ENCODE results near the gene HOXA10.

Gene HOXA10

GRCh38 chr7:27173956-27174873 lies at the start of gene HOXA10:
Gene HOXA10 (minus strand): TSS chr7:27174320. CDS start chr7:27174306, 14 bp downstream.
- DNase-seq (ENCODE audit: low read depth in 2 of 2): no peak

DNA sequence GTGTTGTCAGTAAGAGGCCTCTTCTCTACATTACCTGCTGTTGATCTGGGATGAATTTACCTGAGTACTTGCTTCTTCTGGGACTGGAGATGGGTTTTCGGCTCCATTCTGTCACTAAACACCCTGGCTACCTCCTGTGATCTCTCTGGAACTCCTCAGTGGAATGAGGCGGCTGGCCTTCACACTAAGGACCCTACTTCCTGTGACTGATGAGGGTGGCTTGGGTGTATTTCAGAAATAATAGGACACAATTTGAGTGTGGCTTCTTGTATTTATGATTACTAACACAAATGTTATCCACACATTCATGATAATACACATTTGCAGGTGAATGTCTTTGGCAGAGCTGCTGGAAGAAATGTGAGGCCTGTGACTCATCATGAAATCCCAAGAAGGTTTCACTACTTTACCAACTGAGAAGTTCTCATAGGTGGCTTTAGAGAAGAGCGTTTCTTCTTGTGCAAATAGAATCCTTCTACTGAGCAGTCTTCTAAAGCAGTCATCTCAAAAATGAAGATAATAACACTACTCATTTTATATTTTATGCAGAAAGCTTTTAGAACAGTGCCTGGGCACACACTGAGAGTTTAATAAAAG lies 47.2 kb upstream of the HOXA10 start:
- DNase-seq (ENCODE audit: low read depth in 2 of 2): no peak

DNA sequence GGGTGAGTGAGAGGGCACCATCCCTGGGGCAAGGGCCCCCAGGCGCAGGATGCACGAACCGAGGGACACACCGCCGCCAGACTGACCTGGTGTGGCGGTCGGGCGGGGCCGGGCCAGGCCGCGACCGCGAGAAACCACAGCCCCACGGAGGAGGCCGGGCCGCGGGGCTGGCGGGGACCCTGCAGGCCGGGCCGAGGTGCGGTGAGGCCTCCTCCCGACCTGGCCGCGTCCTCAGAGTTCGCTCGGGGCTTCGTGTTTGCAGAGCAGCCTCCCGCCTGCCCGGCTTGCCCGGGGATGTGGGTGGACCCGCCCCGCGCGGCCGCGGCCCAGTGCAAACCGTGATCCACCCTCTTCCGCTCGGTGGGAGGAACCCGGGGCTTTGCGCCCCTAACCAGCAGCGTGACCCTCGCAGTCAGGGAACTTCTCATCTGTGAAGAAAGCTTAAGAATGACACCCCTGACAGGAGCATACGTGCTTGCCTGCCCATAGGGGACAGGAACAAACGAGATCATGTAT lies 46.4 kb upstream of the HOXA10 start:
- no peak for DNase-seq (ENCODE audit: low read depth in 2 of 2)

DNA sequence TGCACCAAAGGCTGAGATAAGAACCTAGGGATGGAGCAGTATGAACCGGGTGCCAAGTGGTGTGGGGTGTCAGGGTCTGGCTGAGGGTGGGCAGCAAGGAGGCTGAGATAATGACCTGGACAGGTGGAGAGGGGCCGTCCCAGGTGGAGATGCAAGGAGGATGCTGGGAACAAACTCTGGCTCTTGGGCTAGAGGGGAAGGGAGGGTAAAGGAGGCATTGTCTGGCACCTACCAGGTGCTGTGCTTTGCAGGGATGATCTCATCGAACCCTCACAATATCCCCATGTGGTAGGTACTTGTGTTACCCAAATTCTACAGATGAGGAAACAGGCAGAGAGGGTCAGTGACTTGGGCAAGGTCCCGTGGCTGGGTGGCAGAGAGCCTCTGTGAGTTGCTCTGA lies 45.7 kb upstream of the HOXA10 start:
- DNase-seq (ENCODE audit: low read depth in 2 of 2): no peak

GRCh38 chr7:27217951-27218350 lies 43.8 kb upstream of the HOXA10 start:
- DNase-seq (ENCODE audit: low read depth in 2 of 2): no peak

- DNase-seq (ENCODE audit: low read depth in 2 of 2): no peak
Measured at GRCh38 chr7:27215356-27215755, 41.2 kb upstream of the HOXA10 start.

GRCh38 chr7:27214239-27214950 lies 40.3 kb upstream of the HOXA10 start:
- no peak for DNase-seq (ENCODE audit: low read depth in 2 of 2)

DNA sequence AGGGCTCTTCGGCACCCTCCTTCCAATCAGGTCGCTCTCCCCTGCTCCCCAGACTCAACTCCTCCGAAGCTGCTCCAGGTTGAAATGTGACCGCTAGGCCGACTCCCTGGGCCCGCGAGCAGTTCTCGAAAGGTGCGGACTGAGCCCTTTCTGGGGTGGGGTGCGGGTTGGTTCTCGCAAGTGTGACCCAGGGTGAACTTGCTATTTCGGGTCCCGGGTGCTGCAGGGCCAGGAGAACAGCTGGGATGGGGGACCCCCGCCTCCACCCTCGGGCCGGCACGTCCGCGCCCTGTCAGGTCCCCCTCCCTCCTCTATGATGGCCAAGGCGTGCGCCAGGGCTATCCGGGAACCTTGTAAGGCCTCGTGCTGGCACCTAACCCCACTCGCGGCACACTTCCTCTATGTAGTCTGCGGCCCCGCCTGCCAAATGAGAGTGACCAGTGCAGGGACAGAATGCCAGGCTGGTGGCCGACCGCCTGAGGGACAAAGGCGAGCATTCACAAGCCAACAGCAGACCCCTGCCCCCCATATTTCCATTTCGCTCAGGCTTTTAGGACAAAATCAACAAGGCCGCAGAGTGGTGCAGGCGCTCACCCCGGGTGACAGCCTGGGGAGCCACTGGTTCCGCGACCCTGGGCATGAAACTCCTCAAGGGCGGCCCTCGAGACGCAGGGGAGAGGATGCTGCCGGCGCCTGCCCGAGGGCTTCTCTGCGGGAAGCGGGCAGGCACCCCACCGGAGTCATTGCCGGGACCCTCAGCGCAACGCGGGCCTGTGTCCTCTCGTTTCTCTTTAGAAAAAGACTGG lies 39.5 kb upstream of the HOXA10 start:
- no peak for DNase-seq (ENCODE audit: low read depth in 2 of 2)

- DNase-seq (ENCODE audit: low read depth in 2 of 2): no peak
Measured at GRCh38 chr7:27212497-27213432, 38.6 kb upstream of the HOXA10 start.

DNA sequence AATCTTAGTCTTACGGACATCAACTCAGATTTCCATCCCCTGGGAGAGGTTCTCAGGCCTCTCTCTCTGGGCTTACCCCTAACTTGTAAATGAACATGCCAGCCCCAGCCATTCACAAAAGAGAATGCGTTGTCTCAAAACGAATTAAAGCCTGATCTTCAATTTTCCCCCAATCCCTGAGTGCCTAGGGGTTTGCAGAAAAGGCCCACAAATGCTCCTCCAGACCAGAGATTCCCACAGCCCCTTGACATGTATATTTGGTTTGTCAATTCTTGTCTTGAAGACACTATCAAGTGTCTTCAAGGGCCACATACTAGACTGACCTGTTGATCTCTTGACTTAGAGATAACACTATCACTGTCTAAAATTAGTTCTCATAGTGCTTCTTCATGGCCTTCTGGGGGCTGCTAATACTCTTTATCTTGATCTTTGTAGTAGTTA lies 37.7 kb upstream of the HOXA10 start:
- DNase-seq (ENCODE audit: low read depth in 2 of 2): no peak

DNA sequence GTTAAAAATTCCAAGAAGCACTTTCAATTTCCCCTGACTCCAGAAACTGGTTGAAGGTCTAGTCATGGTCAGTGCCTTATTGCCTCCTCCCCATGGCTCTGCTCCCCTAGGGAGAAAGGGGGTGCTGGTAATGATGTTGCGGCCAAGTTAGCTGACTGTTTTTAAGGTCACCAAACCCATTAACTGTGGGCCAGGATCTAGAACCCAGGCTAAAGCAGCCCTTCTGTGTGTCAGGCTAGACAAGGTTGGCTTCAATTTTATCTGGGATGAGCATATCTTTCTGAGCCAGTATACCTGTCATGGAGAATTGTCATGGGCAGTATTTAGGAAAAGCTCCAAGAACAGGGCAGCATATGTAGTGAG lies 36.9 kb upstream of the HOXA10 start:
- DNase-seq (ENCODE audit: low read depth in 2 of 2): no peak

GRCh38 chr7:27210441-27211083 lies 36.4 kb upstream of the HOXA10 start:
- peak in 1 of 2 donors; percentile 16 for DNase-seq (ENCODE audit: low read depth in 2 of 2)

DNA sequence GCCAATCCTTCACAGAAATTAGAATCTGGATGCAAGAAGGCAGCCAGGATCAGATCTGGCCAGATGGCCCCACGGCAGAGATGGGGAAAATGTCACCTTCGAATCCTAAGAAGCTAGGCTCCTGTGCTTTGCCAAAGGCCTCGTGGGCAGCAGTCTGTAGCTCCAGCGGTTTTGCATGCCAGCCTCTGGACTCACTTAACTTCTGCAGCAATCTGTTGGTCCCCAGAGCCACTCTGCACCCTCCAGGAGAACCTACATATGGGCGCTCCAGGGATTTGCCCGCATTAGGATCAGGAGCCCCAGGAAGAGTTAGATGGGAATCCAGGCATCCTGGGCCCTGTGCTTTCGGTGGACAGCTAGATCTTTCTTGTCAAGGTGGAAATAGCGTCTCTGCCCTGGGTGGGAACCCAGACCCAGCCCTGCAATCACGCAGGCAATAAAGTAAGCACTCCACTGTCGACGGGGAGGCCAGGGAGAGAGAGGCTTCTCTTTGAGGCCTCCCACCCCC lies 35.9 kb upstream of the HOXA10 start:
- no peak for DNase-seq (ENCODE audit: low read depth in 2 of 2)

DNA sequence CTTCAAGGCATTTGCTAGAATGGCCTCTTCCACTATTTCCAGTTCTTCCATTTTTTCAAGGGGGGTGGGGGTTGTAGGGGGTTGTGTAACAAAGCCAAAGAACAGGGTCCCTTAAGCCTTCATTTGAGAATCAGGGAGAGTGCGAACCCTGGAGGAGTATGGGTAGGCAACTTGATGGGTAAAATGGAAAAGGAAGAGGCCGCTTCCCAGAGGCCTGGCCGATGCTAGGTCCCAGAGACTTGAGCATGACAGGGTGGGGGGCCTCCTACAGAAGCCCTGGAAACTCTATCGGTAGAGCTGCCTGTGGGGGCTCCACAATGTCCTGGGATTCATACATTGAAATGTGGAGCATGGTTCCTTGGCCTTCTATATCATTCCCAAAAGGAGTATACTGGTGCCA lies 34.9 kb upstream of the HOXA10 start:
- no peak for DNase-seq (ENCODE audit: low read depth in 2 of 2)

DNA sequence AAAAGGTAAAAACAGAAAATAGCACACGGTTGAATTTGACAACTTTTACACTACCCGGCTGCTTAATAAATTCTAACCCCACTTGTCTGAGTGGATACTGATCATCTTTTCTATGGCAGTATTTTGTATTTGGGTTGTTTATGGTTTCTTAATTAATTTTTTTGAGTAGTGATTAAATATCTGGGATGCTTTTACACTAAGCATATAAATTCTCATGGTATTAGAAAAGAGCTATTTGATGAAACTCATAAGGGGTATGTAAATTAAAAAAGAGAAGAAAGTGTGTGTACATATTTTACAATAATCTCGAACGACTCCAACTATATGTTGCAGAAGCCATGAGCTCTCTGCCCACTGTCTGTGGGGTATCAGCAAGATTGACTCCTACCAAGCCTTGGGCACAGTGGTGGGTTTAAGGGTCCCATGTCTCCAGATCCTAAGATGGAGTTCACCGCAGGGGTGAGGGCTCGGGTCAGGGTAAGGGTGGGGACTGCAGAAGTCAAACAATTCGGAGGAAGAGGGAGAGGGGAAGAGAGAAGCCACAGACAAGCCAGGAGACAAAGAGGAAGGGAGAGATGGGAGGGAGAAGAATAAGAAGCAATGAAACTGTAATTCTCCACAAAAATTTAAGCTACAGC lies 33.3 kb upstream of the HOXA10 start:
- DNase-seq (ENCODE audit: low read depth in 2 of 2): no peak

GRCh38 chr7:27205325-27206280 lies 31.5 kb upstream of the HOXA10 start:
- no peak for DNase-seq (ENCODE audit: low read depth in 2 of 2)

DNA sequence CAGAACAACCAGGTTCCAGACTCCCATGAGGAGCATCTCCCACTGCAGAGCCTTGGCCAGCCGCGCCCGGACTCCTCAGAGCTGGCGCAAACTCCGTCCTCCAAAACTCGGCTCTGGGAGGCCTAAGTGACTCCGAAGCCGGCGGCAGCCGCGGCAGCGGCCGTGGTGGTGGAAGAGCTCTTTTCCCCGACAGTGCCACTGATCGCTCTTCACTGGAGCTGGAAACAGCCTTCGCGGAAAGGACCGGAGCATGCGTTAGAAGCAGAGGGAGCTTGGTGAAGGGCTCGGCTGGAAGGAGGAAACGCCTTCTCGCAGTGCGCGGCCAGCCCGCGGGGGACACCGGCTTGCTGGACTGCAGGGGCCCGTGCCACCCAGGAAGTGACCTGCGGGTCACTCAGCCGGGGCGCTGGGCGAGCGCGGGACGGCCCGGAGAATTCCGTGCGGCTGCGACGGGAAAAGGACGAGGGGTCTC lies 30.8 kb upstream of the HOXA10 start:
- no peak for DNase-seq (ENCODE audit: low read depth in 2 of 2)

Data from stimulated activated CD8-positive, alpha-beta memory T cell treated with anti-CD3 and anti-CD28 coated beads, Interleukin-7, amount 100 ng/mL, for 1 hour (primary cell).